ENCODE results near the gene PDGFC.
A peak's percentile ranks its signal among the peaks of the same experiment; 100 is the strongest.

Gene PDGFC

DNA sequence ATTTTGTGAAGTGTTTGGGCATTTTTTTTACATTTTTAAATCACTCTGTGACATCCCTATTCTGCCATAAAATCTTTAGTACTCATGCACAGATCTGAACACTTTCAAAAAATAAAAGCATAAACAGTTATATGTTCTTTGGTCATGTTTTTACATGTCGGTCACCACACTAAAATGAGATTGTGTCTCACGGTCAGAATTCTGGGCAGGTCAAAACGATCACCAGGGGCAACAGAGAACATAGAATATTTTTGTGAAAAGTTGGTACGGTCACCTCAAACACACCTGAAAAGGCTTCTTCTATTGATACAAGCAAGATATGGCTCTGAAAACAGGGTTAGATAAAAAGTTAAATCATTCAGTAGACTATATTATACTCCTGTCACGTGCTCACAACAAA is 189.1 kb downstream of the PDGFC start:
- DNase-seq (ENCODE audit: low spot score) = no peak

DNA sequence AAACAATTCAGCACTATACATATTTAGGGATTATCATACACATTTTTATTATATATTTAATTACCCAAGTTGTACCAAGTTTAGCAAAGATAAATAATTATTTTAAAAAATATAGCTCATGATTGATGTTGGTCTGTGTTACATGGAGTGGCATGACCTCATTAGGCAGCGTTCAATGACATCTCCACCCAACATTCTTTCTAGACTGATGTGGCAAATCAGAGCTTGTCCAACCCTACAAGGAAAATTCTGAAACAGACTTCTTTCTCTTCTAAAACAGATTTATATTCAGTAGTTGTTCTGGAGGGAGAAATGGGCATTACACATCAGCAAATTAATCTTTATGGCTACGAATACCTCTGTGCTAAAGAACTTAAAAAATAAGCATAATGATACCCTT is 189.7 kb downstream of the PDGFC start:
- peak; percentile 34 for DNase-seq (ENCODE audit: low spot score)

DNA sequence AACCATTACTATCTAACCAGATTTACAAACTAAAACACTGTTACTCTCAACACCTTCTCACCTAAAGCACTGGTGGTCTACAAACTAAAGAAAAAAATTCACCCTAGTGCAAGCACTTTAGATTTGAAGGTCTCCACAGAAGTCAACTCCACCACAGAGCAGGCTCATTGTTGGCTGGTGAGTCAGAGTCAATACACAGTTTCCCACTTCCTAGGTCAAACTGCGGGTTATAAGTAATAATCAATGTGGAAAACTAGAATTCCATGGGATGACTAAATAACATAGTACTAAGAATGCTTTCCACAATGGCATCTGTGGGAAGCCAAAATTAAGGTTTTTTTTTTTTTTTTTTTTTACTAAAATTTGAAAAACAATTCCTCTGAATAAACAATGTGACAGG is 191.8 kb downstream of the PDGFC start:
- DNase-seq (ENCODE audit: low spot score) = peak; percentile 67

DNA sequence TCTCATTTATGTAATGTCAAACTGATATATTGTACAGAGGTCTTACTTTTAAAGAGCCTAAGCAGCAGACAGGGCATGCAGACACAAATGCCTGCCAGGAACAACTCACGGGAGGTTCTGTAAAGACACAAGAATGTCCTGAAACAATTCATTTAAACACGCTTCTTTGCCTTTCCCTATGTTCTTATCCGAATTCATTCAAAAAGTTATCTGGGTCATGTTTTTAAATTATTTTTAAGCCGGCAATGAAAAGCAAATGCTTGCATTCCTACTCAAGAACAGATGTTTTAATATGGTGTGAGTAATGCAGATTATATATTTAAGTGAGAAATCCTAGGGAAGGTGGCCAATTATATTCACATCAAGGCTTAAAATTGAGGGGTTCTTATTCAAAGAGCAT is 192.6 kb downstream of the PDGFC start:
- DNase-seq (ENCODE audit: low spot score) = no peak

DNA sequence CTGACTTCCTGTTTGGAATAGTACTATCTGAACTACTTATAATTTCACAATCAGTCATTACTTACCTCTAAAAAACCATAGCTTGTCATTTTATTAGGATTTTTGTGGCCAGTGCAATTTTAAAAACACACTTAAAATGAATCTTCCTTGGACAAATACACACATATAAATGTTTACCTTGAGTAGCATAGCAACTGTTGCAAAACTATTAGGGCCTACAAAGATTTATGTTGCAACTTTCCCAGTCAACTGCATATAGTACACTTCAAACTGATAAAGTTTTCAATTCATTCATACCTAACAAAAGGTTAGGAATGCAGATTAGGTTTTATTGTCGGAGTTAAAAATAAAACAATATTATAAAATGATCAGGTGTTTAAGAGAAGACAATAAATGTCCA is 193.0 kb downstream of the PDGFC start:
- DNase-seq (ENCODE audit: low spot score) = no peak

DNA sequence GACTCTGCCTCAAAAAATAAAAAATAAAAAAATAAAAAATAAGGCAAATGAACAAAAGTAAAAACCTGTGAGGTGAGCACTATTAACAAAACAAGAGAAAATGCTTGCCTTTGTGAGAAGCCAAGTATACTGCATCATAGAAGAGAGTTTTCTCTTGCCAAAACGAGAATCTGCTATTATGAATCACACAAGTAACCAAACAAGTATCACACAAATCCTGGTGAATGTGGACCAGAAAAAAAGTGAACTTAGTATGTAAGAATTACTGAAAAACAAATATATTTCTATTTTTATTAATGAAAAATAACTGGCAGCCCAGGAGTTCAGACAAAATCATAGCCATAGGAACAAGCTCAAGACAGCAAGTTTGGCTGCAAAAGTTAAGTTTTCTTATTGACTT is 193.5 kb downstream of the PDGFC start:
- DNase-seq (ENCODE audit: low spot score) = no peak

DNA sequence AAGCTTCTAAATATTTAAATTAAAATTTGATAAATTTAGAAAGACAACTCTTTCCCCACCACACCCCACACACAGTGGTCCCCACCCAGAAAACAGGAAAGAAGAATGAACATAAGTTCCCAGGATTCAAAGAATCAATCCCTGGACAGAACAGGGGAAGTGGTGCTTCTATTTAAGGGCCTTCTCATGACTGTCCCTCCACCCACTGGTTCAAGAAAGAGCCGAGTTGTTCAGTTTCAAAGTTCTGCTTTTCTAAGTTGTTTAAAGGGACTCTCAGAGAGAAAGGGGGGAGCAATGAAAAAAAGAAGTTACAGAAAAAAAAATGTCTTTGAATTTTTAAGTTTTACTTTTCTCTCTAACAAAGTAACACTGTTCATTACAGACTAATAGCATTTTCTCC is 195.8 kb downstream of the PDGFC start:
- DNase-seq (ENCODE audit: low spot score) = no peak

DNA sequence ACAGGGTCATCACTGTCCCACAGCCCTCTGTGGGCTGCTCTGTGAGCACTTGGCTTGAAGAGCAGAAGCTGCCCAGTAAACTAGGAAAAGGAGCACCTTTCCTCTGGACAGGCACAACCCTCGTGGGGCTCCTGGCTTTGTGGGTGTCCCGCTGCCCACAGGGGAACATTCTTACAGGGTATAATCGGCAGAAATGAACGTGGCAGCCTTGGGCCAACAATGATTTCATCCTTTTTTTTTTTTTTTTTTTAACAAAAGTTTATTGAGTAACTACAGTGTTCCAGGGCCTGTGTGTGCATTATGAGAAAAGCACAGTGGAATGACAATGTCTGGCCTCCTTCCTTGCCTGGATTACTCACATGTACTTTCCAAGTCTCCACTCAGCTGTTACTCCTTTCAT is 197.2 kb downstream of the PDGFC start:
- peak; percentile 71 for DNase-seq (ENCODE audit: low spot score)

DNA sequence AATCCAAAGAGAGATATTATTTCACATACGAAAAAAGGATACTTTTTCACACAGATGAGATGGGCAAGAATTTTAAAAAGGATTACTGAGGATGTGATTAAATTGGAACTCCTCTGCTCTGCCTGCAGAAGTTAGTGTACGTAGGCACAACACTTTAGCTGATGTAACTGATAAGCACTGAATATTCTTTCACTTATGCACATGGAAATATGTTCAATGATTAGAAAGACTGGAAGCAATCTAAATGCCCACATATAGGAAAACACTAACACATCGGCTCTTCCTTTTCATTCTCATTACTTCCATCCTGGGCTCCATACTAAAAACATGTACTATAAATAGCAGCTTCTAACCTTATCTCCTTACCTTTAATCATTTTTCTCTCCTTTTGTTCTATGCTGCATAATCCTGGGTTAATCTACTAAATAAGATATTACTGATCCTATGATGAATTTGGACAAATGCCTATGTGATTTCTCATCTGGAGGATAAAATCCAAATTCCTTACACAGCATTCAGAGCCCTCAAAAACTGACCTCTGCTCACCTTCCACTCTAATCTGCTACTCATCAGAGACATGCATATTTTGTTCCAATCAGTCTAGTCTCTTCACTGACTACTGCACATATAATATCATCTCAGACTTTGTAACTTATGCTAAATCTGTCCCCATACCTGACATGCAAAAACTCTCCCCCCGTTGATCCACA is 197.8 kb downstream of the PDGFC start:
- peak; percentile 10 for DNase-seq (ENCODE audit: low spot score)

DNA sequence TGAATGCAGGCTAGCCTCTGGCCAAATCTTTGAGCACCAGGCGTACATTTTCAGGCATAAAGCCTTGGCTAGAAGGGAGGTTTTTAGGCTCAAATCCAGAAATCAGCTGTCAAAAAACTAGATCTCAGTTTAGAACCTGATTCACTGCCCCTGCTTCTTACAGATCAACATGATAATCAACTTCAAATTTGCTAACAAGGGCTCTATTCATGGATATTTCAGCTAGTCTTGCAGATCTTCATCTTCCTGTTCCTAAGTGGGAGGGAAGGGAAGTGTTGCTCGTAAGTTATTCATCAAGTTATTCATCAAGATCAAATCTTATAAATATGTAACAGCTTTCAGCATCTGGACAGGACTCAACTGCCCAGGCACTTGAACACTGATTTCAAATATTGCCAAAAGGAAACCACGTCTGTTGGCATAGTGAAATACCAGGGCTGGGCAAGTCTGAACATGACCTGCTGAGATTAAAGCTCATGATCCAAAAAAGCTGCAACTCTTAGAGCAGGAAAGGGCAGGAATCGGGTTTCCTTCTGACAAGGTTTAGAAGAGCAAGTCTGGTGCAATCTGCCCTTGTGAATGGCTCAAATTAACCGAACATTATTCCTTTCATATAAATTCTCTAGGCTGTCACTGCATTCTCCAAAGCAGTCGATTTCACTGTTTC is 200.3 kb downstream of the PDGFC start:
- peak; percentile 67 for DNase-seq (ENCODE audit: low spot score)

DNA sequence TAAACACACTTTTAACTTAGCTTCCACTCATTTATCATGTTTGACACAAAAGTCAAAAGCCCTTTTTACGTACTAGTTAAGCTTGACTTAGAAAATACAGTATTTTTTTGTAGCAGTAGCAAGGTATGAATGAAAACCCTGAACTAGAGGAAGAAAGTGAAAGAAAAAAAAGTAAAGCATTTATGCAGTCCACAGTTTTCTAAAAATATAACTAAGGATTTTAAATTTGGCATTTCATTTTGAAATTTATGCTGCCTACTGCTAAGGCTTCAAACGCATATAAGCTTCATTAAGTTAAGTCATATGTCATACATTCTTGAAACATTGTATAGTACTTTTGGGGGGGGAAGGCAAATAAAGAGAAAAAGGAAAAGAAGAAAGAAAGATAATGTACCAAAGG is 201.5 kb downstream of the PDGFC start:
- no peak for DNase-seq (ENCODE audit: low spot score)

DNA sequence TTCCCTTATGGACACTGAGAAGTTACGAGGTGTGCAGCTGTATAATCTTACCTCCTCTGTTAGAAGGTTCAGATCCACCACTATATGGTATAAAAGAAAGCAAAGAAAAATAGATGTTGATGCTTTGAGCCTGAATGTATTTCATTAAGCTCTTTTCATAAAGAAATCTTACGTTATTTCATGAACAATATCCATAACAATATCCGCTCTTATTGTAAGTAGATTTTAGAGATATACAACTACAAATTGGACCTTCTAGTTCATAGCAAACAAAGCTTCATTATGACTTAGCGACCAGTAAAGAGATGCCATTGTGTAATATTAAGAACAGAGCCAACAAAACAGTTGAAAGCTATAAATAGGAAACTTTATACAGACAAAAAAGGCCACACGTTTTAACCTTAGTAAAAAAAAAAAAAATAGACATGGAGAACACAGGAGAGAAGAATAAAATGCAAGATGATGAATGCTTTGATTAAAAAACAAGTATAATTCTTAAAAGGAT is 203.6 kb downstream of the PDGFC start:
- DNase-seq (ENCODE audit: low spot score) = no peak

DNA sequence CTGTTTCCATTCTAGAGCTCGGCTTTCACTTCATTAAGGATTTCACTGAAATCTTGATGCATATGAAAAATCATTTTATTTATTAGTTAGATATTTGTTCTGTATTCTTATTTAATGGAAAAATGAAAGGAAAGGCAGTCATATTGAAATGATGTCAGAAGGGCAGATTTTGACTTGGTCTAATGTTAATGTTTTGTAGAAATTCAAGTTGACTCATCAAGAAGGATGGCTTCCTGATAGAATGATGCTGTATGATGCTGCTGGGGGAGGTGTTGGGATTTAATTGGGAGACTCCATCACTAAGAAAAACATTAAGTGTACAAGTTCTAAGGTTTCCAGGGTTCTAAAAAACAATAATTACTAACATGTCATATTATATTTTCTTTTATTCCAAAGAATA is 204.8 kb downstream of the PDGFC start:
- DNase-seq (ENCODE audit: low spot score) = no peak

DNA sequence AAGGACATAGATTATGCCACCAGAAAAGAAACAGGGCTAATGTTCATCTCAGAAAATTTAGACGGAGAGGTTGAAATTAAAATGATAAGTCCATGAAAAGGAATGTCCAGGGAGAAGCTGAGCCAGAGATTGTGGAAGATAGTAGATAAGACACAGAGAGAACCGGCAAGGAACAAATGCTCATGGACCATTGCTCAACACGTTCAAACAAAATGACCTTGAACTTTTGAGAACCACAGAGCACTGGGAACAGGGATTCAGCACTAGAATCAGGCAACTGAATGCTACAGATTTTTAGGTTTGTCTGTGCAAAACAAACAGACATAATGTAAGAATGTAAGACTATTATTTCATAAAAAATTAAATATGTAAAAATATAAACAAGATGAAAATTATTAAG is 206.3 kb downstream of the PDGFC start:
- DNase-seq (ENCODE audit: low spot score) = no peak

DNA sequence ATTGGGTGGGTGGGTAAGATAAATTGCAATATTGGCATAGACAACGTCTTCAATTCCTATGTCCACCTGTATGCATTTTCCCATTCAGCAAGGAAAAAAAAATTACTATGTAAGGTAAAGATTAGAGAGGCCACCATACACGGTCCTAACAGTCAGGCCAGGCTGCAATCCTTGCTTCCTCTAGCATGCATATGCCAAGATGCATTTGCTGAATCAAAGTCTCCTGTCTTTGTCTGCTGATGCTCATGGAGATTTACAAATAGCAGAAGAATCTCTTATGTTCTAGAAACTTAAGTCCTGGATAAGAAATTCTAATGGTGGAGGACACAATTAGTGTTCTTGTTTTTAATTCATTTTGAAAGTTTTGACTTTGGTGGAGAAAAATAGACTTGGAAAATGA is 206.8 kb downstream of the PDGFC start:
- no peak for DNase-seq (ENCODE audit: low spot score)

DNA sequence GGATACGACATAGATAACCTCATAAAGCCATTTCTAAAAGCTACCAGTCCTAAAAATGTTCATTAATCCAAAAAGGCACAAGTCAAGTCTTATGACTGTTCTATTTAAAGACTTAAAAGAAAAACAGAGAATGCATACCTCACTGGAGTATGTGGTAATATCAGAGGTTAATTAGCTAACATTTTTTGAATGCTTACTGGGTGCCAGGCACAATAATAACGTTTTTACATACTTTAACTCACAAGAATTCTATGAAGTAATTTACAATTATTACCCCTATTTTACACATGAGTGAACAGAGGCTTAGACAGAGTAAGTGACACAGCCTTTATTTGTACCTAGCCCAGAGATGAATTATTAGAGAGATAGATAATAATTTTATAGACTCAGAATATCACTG is 207.5 kb downstream of the PDGFC start:
- DNase-seq (ENCODE audit: low spot score) = peak; percentile 21

DNA sequence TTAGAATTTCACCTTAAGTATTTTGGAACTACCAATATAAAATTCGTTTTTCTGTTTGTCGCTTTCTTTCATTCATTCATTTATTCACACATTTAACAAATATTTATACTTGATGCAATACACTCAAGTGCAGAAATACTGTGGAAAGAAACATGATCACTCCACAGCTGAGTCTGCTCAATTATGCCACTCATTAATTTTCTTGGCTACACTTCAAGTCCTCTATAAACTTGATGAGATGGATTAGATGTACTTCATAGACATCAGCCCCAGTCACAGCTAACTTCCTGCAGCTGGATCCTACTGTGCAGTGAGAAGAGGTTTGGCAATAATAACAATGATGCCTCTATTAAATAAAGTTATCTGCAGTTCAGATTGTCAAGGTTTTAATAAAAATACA is 208.1 kb downstream of the PDGFC start:
- DNase-seq (ENCODE audit: low spot score) = no peak

DNA sequence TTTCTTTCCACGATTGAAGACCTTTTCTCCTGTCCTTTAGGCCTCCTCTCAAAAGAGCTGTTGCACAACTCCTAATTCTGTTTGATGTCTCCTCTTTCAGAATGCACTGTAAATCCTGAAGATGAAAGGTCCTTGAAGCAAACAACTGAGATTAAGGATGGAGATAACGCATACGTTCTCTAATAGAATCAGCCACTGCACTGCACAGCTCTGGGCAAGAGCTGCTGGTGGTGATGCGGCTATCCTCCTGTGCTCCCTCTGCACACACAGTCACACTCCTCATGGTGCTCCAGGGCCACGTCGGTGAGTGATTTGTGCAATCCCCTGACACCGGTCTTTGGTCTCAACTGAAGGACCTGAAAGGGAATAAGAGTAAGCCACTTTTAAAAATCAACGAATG is 208.7 kb downstream of the PDGFC start:
- no peak for DNase-seq (ENCODE audit: low spot score)

DNA sequence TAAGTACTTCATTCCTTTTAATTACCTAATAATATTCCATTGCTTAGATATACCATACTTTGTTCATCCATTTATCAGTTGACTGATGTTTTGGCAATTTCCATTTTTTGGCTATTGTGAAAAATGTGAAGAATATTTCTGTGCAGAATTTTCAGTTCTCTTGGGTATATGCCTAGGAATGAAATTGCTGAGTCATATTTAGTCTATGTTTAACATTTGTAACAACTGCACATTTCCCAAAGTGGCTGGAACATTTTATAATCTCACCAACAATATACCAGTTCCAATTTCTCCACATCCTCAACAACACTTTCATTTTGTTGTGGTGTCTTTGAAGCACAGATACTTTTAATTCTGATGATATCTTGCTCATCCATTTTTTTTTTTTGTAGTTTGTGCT is 215.5 kb downstream of the PDGFC start:
- DNase-seq (ENCODE audit: low spot score) = no peak

DNA sequence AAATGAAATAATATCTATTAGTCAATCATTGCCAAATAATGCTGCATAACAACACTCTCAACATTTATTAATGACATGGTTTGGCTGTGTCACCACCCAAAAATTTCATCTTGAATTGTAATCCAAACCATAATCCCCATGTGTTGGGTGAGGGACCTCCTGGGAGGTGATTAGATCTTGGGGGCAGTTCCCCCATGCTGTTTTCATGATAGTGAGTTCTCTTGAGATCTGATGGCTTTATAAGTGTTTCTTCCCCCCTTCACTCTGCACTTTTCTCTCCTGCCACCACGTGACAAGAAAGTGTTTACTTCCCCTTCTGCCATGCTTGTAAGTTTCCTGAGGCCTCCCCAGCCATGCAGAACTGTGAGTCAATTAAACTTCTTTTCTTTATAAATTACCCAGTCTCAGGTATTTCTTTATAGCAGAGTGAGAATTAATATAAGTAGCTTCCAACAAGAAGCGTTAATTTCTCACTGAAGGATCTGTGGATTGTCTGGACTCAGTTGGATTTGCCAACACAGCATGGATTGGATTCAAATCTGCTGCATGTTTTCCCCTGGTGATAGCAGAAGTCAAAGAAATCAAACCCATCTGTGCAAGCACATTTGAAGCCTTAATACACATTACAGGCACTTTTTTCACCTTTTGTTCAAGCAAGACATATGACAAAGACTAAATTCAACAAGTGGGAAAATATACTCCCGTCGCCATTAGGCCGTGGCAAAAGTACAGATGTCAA is 216.6 kb downstream of the PDGFC start:
- DNase-seq (ENCODE audit: low spot score) = no peak

DNA sequence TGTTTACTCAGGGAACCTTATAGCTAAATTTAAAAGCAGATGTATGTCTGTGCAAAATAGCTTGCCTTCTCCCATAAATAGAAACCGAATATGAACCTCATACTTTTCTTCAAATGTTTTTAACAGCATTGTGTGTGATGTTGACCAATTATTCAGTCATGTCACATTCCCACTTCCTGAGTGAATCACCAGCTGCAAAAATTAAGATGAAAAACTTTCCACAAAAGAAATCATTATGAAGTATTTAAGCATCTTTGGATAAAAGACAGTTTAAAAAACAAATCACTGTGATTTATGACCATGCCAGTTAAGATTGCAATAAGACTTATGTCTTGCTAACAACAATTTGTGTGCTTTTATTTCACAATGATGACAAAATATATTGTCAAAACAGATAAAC is 220.1 kb downstream of the PDGFC start:
- peak; percentile 59 for DNase-seq (ENCODE audit: low spot score)

DNA sequence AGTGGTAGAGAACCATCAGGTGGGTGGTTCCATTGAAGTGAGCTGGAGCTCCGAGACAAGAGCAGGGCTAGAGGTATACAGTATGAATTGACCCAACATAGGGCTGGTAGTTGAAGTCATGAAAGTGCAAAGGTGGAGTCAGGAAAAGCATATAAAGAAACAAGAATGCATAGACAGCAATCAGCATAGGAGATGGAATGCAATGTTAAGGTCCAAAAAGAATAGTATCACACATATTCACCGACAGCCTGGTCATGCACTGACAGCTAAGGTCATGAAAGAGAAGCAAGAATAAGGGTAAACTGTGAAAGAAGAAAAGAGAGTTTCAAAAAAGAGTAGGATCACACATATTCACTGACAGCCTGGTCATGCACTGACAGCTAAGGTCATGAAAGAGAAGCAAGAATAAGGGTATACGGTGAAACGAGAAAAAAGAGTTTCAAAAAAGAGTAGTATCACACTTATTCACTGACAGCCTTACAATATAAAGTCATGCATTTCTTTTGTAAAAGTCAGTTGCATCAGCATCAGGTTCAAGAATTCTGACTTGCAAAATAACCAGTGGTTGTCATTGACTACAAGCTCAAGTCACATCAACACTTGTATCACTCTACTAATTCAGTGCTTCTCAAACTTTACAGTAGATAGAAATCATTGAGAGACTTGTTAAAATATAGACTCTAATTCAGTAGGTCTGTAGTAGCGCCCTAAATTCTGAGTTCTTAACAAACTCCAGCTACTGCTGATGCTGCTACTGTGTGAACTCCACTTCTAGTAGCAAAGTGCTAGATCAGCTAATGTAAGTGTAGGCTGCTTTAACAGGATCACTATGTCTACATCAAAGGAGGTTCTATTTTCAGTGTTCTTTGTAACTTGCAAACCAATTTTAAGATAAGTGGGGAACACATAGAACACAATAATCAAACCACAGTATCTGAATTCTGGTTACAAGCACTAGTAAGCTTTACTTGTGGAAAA is 221.9 kb downstream of the PDGFC start:
- DNase-seq (ENCODE audit: low spot score) = peak; percentile 13

Measured in AG08395 (cell line).